ENCODE results near the gene MAPK6.
"Not testable (repeated sequence)": the region's sequence is repeated elsewhere in the genome, so short reads cannot be mapped to it uniquely, and the experiment has no call there.

MAPK6 gene

DNA sequence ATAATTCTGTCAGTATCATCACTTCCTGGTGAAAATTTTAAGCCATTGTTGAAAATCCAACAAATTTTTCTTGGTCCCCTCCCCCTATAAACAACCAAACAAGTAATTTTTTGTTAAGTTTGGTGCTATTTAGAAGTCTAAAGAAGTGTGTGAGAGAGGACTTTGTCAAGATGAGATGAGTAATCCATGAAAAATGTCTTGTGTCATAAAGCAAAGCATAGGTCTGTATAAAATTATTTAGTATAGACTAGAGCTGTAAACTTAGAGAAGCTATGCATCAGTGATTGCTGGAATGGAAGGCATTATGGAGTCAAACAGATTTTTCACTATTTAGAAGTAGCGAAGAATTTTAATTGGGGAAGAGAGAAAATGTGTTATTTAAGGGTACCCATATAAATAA lies 31.4 kb downstream of the MAPK6 start:
- DNase-seq, result no peak

GRCh38 chr15:52052066-52052935 lies 33.3 kb downstream of the MAPK6 start:
- no peak for DNase-seq

GRCh38 chr15:52054381-52054780 lies 35.4 kb downstream of the MAPK6 start:
- no peak for DNase-seq

- not testable (repeated sequence) for DNase-seq
Observed at GRCh38 chr15:52054858-52055257, 35.8 kb downstream of the MAPK6 start.

- no peak for DNase-seq
Observed at GRCh38 chr15:52056001-52056400, 37.0 kb downstream of the MAPK6 start.

DNA sequence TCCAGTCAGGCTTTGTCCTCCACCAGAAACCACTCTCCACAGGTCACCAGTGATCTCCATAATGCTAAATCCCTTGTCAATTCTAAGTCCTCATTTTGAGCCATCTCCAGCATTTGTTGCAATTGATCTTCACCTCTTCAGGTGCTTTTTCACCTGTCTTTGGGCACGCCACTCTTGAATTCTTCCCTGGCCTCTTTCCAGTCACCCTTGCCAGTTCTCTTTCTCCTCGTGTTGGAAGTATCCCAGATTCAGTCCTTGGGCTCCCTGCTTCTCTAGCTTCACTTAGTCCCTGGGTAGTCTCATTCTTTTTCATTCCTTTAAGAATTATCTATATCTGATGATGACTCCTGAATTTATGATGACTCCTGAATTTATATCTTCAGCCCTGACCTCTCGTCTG lies 37.5 kb downstream of the MAPK6 start:
- no peak for DNase-seq

DNA sequence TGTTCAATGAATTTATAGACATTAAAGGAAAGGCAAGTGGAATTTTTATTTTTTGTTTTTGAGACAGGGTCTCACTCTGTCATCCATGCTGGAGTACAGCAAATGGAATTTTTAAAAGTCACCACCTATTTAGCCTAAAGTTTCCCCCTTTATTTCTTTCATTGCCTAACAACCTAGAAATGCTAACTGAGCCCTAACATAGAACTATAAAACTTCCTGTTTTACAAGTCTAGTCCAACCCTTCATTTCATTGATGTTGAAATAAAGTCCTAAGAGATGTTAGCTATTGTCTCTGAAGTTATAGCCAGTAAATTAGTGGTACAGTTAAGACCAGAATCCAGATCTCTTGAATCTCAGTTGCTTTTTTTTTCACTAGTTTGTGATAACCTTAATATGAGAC lies 39.0 kb downstream of the MAPK6 start:
- DNase-seq, result no peak

GRCh38 chr15:52060501-52060900 lies 41.5 kb downstream of the MAPK6 start:
- no peak for DNase-seq

- no peak for DNase-seq
Observed at GRCh38 chr15:52066842-52067544, 48.0 kb downstream of the MAPK6 start.

DNA sequence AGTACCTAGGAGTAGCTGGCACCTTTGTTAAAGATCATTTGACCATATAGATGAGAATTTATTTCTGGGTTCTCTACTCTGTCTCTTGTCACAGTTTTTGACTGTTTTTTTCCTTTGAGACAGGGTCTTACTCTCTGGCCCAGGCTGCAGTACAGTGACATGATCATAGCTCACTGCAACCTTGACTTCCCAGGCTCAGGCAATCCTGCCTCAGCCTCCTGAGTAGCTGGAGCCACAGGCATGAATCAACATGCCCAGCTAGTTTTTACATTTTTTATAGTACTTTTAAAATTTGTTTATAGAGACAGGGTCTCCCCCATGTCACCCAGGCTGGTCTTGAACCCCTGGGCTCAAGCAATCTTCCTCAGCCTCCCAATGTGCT lies 48.5 kb downstream of the MAPK6 start:
- no peak for DNase-seq

- no peak for DNase-seq
Observed at GRCh38 chr15:52068004-52068615, 49.1 kb downstream of the MAPK6 start.

- no peak for DNase-seq
Observed at GRCh38 chr15:52069559-52069958, 50.5 kb downstream of the MAPK6 start.

- peak; percentile 63 for DNase-seq
Observed at GRCh38 chr15:52071570-52071969, 52.6 kb downstream of the MAPK6 start.

DNA sequence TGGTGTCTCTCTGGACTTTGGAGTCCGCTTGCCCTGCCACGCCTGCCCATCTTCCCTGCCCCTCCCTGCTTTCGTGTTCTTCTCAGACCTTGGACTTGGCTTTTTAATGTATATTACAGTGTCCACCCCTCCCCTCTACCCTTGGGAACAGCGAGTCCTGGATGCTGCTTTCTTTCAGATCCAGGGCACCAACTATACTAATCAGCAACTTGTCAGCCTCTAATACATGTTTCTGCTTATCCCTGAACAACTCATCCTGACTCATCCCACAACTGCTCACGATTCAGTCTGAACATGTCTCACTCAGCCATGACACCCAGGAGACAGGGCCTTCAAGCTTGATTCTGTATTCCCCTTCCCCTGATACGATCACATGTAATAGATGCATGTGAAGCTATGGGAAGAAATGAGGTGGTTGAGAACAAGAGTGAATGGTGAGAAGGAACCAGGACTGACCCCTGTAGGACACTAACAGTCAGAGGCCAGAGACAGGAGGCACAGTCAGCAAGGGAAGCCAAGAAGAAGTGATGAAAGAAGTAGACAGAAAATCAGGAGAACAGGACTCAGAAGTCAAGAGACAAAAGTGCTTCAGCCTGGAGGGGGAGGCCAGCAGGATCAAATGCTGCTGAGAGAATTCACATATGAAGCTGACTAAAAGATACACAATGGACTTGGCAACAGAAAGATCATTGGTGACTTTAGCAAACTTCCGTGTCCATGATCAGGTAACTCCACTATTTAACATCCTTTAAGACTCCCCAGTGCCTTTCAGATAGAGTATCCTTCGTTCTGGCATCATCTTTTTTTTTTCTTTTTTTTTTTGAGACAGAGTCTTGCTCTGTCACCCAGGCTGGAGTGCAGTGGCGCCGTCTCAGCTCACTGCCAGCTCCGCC lies 58.1 kb downstream of the MAPK6 start:
- DNase-seq, result peak; percentile 69

DNA sequence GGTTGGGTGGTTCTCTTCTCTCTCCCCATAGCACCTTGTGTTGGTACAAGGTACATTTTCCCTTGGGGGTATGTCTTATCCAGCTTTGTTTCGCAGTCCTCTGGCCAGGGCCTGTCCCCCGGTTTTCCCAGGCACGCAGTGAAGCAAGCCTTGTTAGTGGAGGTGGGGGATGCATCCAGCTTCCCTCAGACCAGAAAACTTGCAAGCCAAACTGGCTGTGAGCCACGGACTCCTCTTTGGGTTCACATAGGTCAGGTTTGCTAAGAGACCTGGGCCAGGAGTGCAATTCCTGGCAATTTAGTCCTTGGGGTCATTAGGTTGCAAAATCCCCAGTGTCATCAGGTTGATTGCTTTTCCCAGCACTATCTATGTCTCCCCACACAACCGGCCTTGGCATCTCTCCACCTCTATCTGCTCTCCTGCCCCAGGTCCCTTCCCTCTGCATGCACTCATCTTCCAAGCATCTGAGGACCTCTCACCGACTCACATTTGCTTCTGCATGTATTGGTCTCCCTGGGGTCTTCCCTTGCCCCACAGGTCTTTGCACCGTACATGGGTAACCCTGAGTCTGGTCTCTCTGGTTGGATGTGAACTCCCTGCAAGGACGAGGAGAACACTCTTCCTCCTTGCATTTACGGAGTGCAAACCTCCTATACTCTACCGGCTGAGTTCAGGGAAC lies 59.3 kb downstream of the MAPK6 start:
- DNase-seq, result no peak

GRCh38 chr15:52078876-52079700 lies 60.1 kb downstream of the MAPK6 start:
- peak; percentile 85 for DNase-seq

DNA sequence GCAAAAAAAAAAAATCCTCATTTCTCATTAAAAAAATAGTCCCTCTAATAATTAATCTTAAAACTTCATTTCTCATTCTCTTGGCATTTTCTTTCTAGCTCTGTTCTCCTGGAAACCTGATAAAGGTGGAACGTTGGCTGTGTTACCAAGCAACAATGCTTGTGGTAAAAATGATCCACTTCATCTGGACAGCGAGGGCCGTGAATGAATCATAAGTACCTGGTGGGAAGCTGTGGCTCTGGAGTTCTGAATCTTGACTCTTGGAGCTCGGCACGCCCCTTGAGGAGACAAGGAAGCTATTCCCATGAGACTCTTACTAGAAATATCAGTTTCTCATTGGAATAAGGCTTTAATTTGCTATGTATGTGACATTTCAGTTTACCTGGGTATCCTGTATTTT lies 61.0 kb downstream of the MAPK6 start:
- no peak for DNase-seq

DNA sequence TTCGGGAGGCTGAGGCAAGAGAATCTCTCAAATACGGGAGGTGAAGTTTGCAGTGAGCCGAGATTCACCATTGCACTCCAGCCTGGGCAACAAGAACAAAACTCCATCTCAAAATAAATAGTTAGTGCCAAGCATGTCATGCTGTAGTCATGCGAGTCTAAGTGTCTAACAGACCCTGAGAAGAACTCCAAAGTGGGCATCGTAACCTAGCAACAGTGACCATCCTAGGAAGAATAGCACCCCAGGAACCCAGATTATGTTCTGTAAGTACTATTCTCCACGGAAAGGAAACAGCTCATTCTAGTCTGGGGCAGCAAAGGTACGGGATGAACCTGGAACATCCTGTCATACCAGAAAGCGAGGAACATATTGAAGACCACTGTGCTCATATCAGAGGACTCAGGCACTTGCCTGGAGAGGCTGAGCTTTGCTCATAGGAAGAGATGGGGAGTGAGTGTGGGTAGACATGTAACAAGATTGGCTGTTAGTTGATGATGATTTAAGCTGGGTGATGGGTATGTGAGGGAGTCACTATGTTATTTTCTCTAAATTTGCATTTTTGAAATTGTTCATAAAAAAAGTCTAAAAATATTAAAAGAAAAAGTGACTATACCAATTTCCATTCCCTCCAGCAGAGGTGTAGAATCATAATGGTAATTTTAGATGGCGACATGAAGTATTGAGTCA lies 61.8 kb downstream of the MAPK6 start:
- no peak for DNase-seq

GRCh38 chr15:52082197-52083036 lies 63.4 kb downstream of the MAPK6 start:
- DNase-seq, result no peak

GRCh38 chr15:52083037-52083359 lies 64.0 kb downstream of the MAPK6 start:
- DNase-seq, result not testable (repeated sequence)
